LNCaP clone FGC (cell line): ENCODE measurements around the gene HAO2.
A peak's percentile ranks its signal among the peaks of the same experiment; 100 is the strongest.
"Not testable (repeated sequence)": the region's sequence is repeated elsewhere in the genome, so short reads cannot be mapped to it uniquely, and the experiment has no call there.

ENCODE experiments used
- DNase-seq: peaks from one replicate; pipeline ENCODE4 v3.0.0-alpha.2; 2011; ENCODE audit warnings: low read depth
- H3K4me3 ChIP-seq: 2 replicates; pipeline ENCODE4 v1.5.1; 2011; ENCODE audit warnings: mild to moderate bottlenecking, low read depth, low read length, control low read depth
- CTCF ChIP-seq: IDR thresholded peaks from 2 replicates; pipeline ENCODE4 v1.5.1; 2012; ENCODE audit warnings: mild to moderate bottlenecking; ENCODE audit not compliant: control insufficient read depth, insufficient read depth; ENCODE audit errors: extremely low read depth

HAO2 gene

GRCh38 chr1:119341372-119341947 is 27.1 kb upstream of the HAO2 start:
- DNase-seq: peak; percentile 23
- TF ChIP-seq CTCF: no peak

GRCh38 chr1:119345398-119345797 is 23.2 kb upstream of the HAO2 start:
- DNase-seq: no peak
- H3K4me3 ChIP-seq: no peak overlapping the region
- TF ChIP-seq CTCF: no peak

More at GRCh38 chr1:119341372-119341947, 27.1 kb upstream of the HAO2 start:
- H3K4me3 ChIP-seq: no peak overlapping the region

GRCh38 chr1:119347858-119348257 is 20.7 kb upstream of the HAO2 start:
- TF ChIP-seq CTCF: no peak
- no peak for DNase-seq
- no peak overlapping the region for H3K4me3 ChIP-seq

GRCh38 chr1:119348941-119349340 is 19.6 kb upstream of the HAO2 start:
- no peak overlapping the region for H3K4me3 ChIP-seq
- DNase-seq: no peak
- TF ChIP-seq CTCF: no peak

GRCh38 chr1:119350866-119351265 is 17.7 kb upstream of the HAO2 start:
- not testable (repeated sequence) for DNase-seq, H3K4me3 ChIP-seq

GRCh38 chr1:119351997-119352396 is 16.6 kb upstream of the HAO2 start:
- no peak for TF ChIP-seq CTCF
- H3K4me3 ChIP-seq: no peak overlapping the region
- DNase-seq: no peak

- DNase-seq: no peak
- no peak for TF ChIP-seq CTCF
- H3K4me3 ChIP-seq: no peak overlapping the region
Measured at GRCh38 chr1:119353836-119354235, 14.7 kb upstream of the HAO2 start.
